Ramos (cell line): Measurements from ENCODE around the gene HOXA7.

ENCODE experiments used
- in situ Hi-C: fragments of 300-500 bp; cut with MboI; formaldehyde crosslinking; loops from one replicate; pipeline ENCODE4 v1.14.3; 2022; ENCODE audit warnings: low sequenced_read_pairs; ENCODE audit not compliant: unreplicated experiment

Gene HOXA7

DNA sequence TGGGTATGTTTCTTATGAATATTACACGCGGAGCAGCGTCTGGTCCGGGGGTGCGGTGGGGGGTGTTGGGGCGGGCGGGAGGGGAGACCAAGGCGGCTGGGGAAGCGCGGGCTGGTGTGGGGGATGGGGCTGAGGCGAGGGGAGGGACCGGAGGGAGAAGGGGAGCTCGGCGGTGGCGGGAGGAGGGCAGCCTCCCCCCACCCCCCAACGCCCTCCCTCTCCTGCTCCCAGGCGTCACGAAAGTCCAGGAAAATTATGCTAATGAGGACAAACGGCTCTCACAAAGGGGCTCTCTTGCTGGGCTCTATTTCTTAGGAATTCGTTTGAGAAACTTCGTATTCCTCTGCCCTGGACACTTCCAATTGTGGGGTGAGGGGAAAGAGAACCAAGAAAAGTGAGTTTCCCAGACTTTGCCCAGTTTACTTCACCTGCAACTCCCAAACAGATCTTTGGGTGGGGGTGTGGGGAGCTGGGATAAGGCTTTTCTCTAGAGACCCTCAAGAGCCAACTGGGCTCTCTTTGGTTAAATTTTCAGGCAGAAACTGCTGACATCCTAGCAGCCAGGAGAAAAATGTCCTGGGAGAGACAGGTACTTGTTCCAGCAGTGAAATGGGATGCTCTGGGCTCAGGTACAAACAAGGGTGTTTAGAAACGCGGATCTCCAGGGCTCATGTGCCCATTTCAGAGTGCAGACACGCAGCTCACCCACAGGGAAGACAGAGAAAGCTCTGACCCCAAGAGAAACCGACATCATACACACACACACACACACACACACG, 42.3 kb downstream of the HOXA7 start:
- in situ Hi-C loops = no loop called here

DNA sequence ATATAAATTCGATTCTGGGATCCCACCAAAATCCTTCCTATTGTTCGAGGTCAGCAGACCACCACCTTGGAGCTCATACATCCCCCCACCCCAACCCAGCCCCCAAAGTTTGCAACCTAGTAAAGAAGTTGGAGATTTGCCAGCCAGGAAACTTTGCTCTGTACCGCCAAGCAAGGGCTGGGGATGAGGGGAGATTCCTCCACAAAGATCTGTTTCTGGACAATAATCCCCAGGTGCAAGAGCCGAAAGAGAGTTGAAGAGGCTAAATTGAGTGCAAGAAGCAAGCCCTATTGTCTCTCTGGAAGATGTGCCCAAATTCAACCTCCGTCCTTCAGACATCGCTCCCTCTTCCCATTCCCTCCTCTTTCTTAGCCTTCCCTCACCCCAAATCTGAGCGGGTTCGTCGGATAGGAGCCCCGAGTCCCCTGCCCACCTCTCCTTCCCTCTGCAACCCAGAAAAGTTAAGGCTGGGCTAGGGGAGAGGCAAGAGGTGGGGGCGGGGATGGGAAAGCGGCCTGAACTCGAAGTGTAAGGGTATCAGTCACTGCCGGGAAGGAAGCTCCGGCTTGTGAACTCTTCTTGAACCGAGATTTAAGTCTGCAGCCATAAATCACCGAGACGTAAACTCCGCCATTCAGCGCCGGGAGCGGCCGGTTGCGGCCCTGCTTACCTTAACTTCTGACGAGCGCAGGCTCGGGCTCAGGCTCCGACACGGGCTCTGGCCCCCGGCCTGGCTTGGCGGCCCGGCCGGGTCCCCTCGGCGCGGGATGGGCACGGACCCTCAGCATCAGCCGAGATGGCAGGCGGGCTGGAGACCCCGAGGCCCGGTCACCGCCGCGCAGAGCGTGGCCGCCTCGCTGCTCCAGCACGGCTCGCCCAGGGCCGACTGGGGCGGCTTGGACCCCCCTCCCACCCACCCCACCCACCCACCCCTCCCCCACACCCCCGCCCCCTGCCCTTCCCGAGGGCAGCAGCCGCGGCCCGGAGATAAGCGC, 43.2 kb downstream of the HOXA7 start:
- in situ Hi-C loops = no loop called here

DNA sequence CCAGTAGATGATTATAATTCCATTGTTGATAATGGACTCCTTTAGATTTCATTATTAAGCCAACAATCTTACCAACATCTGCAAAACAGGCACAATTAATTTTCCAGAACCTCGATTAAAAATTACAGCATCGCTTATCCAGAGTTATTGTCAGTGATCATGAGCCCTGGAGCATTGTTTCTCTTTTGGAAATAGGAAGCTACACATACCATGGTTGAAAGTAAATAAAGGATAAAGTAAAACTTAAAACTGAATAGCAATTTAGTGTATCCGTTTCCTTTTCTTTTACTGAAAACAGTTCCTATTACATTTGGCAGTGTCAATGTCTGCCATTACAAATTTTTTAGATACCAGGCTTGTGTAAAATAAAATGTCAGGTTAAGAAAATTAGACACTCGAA, 44.1 kb downstream of the HOXA7 start:
- in situ Hi-C loops = no loop called here

DNA sequence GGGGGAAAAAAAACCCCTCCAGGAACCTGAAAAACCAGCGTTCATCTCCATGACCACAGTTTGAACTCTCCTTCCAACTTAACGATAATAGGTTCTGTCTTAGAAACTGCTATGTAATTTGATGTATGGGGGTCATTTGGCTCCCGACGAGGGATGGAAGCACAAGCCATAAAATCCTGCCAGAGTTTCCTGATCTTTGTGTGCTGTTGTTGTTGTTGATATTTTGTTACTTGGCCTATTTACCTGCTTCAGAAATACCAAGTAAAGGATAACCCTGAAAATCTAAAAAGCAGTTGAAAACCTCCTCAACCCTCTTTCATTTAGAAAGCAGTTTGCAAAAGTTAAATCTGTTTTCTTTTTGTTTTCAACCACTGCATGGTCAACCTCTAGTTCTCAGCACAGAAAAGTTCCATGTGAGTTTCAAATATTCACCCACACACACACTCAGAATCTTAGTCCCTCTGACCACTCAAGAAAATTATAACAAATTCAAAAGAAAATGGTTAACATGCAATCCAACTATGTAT, 44.7 kb downstream of the HOXA7 start:
- in situ Hi-C loops = no loop called here

DNA sequence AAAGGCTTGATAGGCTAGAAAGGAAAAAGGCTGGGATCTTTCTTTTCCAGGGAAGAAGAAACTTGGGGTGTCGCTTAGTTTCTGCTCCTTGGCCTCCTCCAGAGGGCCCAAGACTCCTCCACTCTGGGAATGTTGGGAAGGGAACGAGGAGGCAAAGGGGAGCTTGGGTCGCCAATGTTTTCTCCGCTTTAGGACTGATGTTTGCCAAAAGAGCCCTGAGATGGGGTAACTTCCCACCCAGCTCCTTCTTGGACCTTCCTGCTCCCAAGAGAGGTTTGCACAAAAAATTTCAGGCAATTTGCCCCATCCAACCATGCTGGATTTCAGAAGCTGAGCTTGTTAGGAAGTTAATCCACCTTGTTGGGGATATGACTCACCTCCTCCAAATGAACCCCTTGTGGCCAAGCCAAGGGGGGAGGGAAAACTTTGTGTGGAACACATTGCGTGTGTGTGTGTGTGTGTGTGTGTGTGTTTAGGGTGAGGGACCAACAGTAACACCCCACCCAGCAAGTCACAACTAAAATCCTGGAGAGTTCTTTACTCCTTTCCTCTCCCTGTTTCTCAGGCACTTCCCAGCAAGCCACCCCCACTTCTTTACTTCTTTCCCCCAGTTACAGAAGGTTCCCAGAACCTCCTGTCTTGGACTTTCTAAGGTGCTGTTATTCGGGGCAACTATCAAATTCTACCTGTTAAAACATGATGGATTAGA, 45.3 kb downstream of the HOXA7 start:
- in situ Hi-C loops = no loop called here

DNA sequence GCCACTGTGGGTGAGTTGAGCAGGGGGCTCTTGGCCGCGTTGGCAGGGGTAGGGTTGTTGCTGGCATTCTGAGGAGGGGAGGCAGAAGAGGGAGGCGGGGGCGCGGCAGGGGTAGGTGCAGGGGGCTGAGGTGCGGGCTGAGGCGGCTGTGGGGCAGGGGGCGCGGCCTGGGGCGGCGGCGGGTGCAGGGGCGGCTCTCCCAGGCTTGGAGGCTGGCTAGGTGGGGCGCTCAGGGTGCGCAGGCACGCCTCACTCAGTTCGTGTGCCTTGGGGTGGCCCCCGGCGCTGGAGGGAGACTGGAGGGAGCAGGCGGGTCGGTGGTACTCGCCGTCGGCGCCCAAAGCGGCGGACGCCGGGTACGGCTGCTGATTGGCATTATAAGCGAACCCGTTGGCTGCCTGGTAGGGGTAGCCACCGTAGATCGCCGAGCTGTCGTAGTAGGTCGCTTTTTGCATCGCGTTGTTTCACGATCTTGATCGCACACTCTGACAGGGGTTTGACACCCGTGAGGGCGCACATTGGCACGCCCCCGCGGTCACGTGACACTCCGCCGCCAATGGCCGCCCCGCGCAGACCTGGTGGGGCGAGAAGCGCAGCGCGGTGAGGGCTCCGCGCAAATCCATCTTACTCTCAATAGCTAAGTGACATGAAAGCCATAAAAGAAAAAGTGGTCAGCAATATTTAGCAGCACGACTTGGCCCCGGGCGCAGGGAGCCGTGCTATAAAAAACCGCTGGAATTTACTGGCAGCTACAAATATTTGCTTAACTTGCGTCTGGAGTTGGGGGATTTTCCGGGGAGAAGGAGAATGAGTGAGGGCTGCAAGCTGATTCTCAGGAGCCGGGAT, 46.1 kb downstream of the HOXA7 start:
- in situ Hi-C loops = no loop called here

DNA sequence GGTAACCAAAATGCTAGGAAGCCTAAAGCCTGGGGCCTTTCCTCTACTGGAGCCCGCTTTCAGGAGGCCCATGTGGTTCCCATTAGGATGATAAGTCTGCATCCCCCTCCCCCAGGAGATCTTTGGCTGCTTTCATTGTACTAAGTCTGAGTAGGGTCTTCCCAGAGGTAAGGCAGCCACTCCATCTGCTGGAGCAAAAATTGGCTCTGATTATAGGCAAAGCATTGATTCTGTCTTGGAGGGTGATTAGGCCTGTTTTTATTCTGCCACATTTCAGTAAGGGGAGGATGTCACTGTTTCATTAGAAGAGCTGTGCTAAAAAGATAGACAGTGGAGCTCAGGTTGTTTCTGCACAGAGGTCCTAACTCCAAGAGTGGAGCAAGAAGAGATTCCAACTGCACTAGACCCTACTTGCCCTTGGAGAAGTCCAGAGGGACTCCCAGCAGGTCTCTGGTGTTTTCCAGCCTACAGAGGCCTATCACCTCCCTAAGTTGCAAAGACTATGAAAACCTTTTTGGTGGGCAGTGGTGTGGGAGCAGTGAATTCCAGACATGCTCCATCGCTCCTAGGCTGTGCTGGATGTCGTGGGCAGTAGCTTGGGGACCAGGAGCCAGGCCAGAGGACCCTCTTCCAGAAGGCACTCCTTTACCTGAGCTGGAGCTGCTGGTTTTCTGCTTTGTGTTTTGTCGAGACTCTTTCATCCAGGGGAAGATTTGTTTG, 46.8 kb downstream of the HOXA7 start:
- in situ Hi-C loops = no loop called here

DNA sequence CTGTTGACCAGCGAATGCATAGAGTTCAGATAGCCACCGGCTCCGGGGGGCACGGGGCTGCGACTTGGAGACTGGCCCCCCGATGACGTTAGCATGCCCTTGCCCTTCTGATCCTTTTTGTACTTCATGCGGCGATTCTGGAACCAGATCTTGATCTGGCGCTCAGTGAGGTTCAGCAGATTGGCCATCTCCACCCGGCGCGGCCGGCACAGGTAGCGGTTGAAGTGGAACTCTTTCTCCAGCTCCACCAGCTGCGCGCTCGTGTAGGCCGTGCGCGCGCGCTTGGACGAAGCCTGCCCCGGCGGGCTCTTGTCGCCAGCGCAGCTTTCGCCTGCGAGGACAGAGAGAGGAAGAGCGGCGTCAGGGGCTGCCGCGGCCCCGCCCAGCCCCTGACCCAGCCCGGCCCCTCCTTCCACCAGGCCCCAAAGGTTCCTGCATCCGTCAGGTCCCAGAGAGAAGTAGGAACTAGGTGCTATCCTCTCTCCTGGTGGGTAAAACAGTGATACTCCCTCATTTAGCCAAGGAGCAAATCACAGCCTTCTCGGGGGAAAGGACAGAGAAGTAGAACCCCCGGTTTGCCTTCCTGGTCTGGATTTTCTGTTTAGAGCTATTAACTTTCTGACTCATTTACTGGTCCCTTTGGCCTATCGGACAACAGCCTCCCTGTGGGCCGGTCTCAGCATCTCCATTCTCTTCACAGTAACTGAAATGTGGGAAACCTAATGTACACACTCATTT, 47.9 kb downstream of the HOXA7 start:
- in situ Hi-C loops = no loop called here

DNA sequence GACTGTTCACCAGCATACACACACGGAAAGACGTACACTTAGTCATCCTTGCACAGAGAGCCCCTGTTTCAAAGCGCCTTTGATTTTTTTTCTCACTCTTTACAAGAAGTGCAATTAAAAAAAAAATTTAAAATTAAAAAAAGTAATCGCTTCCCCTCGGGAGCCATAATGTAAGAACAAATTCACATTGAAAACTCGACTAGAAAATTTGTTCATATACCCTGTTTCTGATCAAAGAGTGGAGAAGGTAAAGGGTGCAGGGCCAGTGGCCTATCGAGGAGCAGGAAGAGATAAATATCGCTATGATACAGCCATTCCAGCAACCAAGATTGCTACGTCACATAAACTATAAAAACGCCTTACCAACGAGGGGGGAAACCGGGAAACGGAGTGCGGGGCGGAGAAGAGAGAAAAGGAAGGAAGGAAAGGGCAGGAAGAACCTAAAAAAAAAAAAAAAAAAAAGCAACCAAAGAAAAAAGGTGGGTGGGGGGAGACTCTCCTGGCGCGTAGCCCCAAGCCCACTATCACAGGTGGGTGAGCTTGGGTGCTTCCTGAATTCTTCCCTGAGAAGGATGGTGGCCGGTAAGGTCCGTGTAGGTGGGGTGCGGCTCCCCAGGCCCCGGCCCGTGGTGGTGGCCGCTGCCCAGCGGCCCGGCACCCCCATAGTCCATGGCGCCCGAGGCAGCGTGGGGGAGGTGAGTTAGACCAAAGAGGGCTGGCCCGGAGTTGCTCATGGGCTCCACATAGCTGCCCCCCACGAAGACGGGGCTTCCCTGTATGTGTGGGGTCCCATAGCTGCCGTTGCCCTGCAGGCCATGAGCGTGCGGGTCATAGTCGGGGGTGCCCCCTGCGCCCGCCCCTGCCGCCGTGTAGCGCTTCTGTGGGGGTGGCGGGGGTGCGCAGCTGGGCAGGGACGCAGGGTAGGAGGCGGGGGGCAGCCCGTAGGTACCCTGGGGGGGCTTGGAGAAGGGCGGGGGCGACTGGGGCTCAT, 48.8 kb downstream of the HOXA7 start:
- in situ Hi-C loops = no loop called here

DNA sequence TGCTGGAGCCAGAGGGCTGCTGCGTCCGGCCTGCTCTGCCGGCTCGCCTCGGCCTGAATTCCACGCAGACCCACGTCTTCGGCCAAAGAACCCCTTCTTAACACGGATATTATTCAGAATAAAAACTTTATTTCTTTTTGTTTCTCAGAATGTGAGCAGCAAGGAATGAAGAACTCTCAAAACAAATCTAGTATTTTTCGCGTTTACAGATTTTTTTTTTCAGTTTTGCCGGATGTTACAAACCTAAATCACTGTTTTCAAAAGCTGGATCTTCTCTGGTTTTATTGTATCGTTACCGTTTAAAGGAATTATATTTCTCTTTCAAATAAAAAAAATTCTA, 49.6 kb downstream of the HOXA7 start:
- in situ Hi-C loops = no loop called here

DNA sequence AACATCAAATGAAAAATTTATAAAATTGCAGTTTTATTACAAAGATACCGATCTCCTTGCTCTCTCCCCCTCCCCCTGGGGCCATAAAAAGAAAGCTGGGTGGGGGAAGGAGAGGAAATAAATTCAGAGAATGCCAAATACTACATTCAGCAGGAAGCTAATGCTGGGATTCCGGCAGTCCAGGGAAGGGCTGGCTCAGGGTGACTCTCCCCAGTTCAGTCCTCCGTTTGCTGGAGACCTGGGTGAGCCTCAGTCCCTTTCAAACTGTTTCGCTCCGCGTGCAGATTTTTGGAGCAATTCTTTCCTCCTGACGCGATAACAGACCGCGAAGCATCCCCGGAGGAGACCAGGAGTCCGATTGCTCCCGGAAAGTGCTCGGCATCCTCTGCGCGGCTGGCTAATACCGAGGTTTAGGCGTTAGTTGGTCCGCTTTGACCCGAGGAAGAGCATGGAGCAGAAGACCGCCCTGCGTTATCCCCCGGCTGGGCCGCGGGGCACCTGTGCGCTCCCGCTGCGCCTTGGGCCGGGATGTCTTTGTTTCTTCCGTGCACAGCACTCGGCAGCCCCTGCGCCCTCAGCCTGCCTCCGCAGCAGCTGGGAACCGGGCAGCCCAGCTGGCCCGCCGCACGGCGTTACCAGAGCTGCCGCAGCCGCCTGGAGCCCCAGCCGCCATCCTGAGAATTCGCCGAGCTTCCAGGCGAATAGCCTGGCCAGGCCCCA, 50.1 kb downstream of the HOXA7 start:
- in situ Hi-C loops = no loop called here

DNA sequence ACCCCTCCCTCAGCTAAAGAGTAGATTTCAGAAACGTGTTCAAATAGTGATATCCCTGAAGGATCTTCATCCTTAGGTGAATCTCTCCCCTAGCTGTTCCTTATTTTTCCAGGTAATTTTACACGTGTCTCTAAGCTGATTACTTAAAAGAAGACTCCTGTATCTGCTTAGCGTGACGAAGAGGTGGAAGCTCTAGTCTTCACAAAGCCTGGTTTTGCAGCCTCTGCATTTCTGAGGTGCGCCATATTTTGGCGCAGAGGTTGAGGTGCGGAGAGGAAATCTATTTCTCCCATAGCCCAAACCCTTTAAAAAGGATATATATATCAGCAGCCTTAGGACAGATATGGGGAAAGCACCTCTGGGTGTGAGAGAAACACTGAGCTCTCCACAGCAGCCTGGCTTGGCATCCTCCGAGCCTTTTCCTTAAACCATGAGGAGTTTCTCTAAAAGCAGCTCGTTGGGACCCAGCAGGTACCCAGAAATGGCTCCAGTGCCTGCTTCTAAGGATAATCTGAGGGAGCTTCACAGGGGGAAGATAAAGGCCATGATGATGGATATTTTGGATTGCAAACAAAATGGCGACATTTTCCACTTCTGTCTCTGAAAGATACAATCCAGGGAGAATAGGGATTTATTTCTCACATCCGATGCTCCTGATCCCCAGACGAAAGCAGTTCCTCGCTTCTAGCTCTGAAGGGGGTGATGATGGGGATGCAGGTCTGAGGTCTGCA, 51.0 kb downstream of the HOXA7 start:
- in situ Hi-C loops = no loop called here

DNA sequence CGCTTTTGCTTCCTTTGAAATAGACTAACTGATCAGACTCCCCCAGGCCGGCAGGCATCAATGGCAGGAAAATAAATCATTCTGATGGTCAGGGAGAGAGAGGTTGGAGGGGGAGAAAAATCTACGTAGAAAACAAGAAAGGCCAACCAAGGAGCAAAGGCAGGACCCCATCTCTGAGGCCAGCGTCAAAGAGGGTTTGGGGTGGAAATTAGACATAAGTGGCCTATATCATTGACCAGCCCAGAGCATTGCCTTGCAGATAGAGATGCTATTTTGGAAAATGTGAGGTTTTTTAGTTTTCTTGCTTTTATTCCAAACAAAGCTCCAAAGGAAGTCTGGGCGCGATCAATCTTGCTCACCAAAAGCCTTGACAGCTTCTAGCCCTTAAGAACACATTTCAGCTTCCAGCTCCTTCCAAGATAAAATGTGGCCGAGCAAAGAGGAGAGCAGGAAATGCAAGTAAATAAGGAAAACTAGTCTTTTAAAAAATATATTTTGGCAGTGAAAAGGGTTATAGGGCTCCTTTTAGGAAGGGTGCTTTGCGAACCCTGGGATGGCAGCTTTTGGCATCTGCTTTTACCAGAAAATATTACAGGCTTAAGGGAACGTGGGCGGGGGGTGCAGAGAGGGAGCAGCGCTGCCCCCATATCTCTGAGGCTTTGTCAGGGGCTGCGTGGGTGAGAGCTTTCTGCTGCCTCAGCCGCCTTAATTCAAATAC, 52.0 kb downstream of the HOXA7 start:
- in situ Hi-C loops = no loop called here
